Right atrium auricular region (tissue), 2 donors: ENCODE results near the gene ITGB7. TPM values are rescaled to one million over a fixed set of nuclear protein-coding genes. Genes with fewer than 3 reads are reported as not detected.

Experiments used
- DNase-seq: peaks from one replicate; pipeline ENCODE4 v3.0.0-alpha.2; 2019; ENCODE audit warnings: low spot score
- H3K27ac ChIP-seq, 2 donors: fragments of 200-600 bp; sonication (generic); 1 replicate in 1 of 2; 2 replicates in 1 of 2; pipeline ENCODE4 v1.5.1; 2016 to 2019
- H3K27me3 ChIP-seq, 2 donors: fragments of 200-600 bp; sonication (generic); one replicate each; pipeline versions ENCODE4 v1.5.1 to v1.6.0; 2017 to 2019
- H3K36me3 ChIP-seq: fragments of 200-600 bp; sonication (generic); one replicate; pipeline ENCODE4 v1.5.1; 2016
- H3K4me1 ChIP-seq, 2 donors: fragments of 200-600 bp; sonication (generic); one replicate each; pipeline versions ENCODE4 v1.5.1 to v1.6.0; 2017 to 2019
- H3K4me3 ChIP-seq, 2 donors: fragments of 200-600 bp; sonication (generic); 1 replicate in 1 of 2; 2 replicates in 1 of 2; pipeline ENCODE4 v1.5.1; 2017 to 2019; ENCODE audit warnings: mild to moderate bottlenecking in 1 of 2, moderate library complexity in 1 of 2
- H3K9me3 ChIP-seq, 2 donors: fragments of 200-600 bp; sonication (generic); one replicate each; pipeline ENCODE4 v1.5.1; 2019
- CTCF ChIP-seq, 2 donors: fragments of 200-600 bp; sonication (generic); IDR thresholded peaks; one replicate each; pipeline ENCODE4 v1.5.1; 2019; ENCODE audit warnings: antibody characterized with exemption in 2 of 2
- total RNA-seq, 2 donors: library from RNA; depleted of rRNA; stranded (reverse); fragments of >200 nt; gene quantifications; one replicate each; pipeline ENCODE4 v1.1.0, GENCODE V29; 2016

Gene ITGB7
- total RNA-seq, 2 donors from 2014 or later: 0.47 TPM; not detected in 1

- Histone ChIP-seq H3K27ac (no peak overlapping the region), H3K9me3 (no peaks in the 10 kb centered on the region), H3K4me1 (no peaks in the 10 kb centered on the region), H3K36me3 (peaks cover 18% of the 10 kb centered on the region), H3K27me3 (no peaks in the 10 kb centered on the region), H3K4me3 (no peak overlapping the region)
- no peak for TF ChIP-seq CTCF (IDR thresholded peaks at IDR 0.05)
- DNase-seq: no peak
Measured at GRCh38 chr12:53191885-53192530, 15.0 kb downstream of the ITGB7 start.

- no peaks in the 10 kb centered on the region for H3K9me3 ChIP-seq
- peaks cover 25% of the 10 kb centered on the region for H3K36me3 ChIP-seq
- H3K4me3 ChIP-seq: no peak overlapping the region
- DNase-seq: no peak
- H3K4me1 ChIP-seq: no peaks in the 10 kb centered on the region
- no peaks in the 10 kb centered on the region for H3K27me3 ChIP-seq
- TF ChIP-seq CTCF (IDR thresholded peaks at IDR 0.05): no peak
- H3K27ac ChIP-seq: no peak overlapping the region
Measured at GRCh38 chr12:53191096-53191884, 15.8 kb downstream of the ITGB7 start.

- Histone ChIP-seq H3K27me3 (no peaks in the 10 kb centered on the region), H3K4me3 (no peak overlapping the region), H3K9me3 (no peaks in the 10 kb centered on the region), H3K36me3 (peaks cover 36% of the 10 kb centered on the region), H3K27ac (no peak overlapping the region), H3K4me1 (no peaks in the 10 kb centered on the region)
- peak; percentile 45 to 79 for TF ChIP-seq CTCF (IDR thresholded peaks at IDR 0.05)
- no peak for DNase-seq
Measured at GRCh38 chr12:53190108-53190729, 16.8 kb downstream of the ITGB7 start.

GRCh38 chr12:53187145-53187899, 19.7 kb downstream of the ITGB7 start:
- Histone ChIP-seq H3K4me1 (peaks cover 0 to 22% of the 10 kb centered on the region in 2 donors), H3K4me3 (no peak overlapping the region), H3K27me3 (no peaks in the 10 kb centered on the region), H3K36me3 (peaks cover 62% of the 10 kb centered on the region), H3K27ac (no peak overlapping the region), H3K9me3 (no peaks in the 10 kb centered on the region)
- DNase-seq: no peak
- no peak for TF ChIP-seq CTCF (IDR thresholded peaks at IDR 0.05)

GRCh38 chr12:53186745-53187144, 20.3 kb downstream of the ITGB7 start:
- Histone ChIP-seq H3K4me3 (no peak overlapping the region), H3K36me3 (peaks cover 68% of the 10 kb centered on the region), H3K27me3 (no peaks in the 10 kb centered on the region), H3K9me3 (no peaks in the 10 kb centered on the region), H3K4me1 (peaks cover 0 to 28% of the 10 kb centered on the region in 2 donors), H3K27ac (no peak overlapping the region)
- DNase-seq: no peak
- no peak for TF ChIP-seq CTCF (IDR thresholded peaks at IDR 0.05)
